ENCODE results near the gene TTC32.

Gene TTC32

DNA sequence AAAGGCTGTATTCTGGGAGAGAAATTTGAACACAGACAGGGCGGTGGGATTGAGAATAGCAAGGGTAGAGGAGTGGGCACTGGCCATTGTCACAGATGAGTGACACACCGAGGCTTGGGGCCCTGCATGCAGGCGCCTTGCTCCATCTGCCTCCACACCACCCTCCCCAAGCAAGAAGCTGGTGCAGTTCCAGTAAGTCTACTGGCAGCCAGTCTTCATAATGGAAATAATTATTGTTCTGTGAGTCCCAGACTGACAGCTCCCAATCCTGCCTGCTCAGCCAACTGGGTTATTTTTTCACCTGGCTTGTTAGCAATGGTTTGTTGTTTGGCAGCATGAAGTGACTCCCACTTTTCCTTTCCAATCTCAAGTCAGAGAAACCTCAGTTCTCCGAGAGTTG lies 13.0 kb downstream of the TTC32 start:
- no peak overlapping the region for H3K4me3 ChIP-seq (ENCODE audit: low read depth, low read length)
- TF ChIP-seq, protein P1, sequence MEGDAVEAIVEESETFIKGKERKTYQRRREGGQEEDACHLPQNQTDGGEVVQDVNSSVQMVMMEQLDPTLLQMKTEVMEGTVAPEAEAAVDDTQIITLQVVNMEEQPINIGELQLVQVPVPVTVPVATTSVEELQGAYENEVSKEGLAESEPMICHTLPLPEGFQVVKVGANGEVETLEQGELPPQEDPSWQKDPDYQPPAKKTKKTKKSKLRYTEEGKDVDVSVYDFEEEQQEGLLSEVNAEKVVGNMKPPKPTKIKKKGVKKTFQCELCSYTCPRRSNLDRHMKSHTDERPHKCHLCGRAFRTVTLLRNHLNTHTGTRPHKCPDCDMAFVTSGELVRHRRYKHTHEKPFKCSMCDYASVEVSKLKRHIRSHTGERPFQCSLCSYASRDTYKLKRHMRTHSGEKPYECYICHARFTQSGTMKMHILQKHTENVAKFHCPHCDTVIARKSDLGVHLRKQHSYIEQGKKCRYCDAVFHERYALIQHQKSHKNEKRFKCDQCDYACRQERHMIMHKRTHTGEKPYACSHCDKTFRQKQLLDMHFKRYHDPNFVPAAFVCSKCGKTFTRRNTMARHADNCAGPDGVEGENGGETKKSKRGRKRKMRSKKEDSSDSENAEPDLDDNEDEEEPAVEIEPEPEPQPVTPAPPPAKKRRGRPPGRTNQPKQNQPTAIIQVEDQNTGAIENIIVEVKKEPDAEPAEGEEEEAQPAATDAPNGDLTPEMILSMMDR (IDR thresholded peaks at IDR 0.05; ENCODE audit: insufficient read depth, low read depth, low read length, missing control alignments): no peak
- no peak for DNase-seq (ENCODE audit: low read depth)

DNA sequence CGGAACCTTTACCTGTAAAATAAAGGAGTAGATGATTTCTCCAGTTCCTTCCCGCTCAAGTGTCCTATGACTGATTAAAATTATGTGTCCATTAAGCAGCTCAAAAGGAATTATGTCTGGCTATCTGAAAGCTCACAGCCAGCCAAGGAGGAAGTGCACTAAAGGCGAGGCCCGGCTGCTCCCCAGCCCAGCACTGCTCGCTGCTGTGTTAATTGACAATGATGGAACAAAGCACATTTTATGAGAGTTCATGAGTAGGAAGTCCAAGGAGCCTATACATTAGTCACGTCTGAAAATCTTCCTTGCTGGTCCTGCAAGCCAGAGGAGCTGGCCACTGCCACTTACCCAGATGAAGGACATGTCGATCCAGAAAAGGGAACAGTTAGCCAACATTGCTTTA lies 14.3 kb downstream of the TTC32 start:
- no peak overlapping the region for H3K4me3 ChIP-seq (ENCODE audit: low read depth, low read length)
- TF ChIP-seq, protein P1 (IDR thresholded peaks at IDR 0.05; ENCODE audit: insufficient read depth, low read depth, low read length, missing control alignments): no peak
- no peak for DNase-seq (ENCODE audit: low read depth)

DNA sequence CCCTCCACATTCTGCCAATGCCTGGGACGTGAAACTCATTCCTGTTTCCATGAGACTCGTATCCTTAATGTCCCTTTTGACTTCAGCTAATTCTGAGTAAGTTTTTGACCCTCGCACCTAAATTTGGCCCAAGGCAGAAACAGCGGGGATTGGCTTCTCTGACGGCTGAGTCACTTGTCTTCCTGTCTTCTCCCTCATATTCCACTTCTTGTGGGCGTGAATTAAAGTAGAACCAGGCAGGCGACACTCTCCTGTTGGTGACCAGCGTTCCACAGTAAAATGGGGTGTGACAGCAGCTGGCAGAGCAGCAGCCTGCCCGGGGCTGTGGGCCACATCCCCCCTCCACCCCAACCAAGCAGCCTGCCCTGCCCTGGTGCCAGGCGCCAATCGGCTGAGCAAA lies 15.5 kb downstream of the TTC32 start:
- DNase-seq (ENCODE audit: low read depth): no peak
- TF ChIP-seq, protein P1 (IDR thresholded peaks at IDR 0.05; ENCODE audit: insufficient read depth, low read depth, low read length, missing control alignments): no peak

DNA sequence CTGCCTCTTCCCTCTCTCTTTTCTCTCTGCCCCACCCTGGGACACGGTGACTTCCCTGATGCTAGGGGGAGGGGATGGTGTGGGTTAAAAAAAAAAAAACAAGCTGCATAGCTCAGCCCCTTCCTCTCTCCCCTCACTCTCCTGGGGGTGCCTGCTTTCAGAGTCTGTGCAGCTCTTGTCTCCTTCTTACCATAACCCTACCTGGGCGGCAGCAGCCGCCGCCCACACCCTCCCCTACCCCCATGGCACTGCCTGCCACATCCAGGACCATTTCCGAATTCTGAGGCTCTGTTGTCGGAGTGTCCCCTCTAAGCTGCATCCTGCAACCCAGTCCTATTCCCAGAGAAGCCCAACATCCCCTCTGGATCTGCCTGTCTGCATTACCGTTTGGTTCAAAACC lies 16.0 kb downstream of the TTC32 start:
- H3K4me3 ChIP-seq (ENCODE audit: low read depth, low read length): no peak overlapping the region
- TF ChIP-seq, protein P1 (IDR thresholded peaks at IDR 0.05; ENCODE audit: insufficient read depth, low read depth, low read length, missing control alignments): no peak
- DNase-seq (ENCODE audit: low read depth): no peak

More for the DNA sequence above, 15.5 kb downstream of the TTC32 start:
- no peak overlapping the region for H3K4me3 ChIP-seq (ENCODE audit: low read depth, low read length)

DNA sequence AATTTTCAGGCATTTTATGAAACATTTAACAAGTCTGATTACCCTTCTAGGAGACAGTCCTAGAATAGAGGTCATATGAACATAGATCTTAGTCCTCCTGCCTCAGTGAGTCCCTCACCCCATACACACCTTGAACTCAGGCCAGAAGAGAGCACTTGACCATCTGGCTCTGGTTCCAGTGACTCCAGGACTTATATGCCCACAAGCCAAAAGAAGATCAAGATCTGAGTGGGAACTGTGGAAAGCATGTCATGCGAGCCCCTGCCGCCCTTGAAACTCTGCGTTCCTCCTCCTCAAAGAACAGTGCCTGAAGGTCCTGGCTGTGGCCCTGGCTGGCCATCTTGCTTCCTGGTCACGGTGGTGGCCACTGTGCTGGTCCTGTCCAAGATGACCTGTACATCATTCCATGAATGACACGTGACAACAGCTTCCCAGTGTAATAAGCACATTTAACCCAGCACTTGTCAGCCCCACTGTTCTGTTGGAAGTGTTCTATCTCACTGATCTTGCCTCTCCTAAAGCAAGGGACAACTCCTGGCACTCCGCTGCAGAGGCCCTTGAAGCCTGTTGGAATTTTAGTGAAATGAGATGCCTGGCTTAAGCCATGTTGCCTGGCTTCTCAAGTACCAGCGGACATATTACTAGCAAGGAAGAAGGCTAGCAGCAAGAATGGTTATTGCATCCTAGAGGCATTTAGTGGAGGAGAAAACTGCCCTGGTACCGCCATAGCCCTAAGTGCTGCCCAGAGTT lies 17.6 kb downstream of the TTC32 start:
- no peak overlapping the region for H3K4me3 ChIP-seq (ENCODE audit: low read depth, low read length)
- TF ChIP-seq, protein P1 (IDR thresholded peaks at IDR 0.05; ENCODE audit: insufficient read depth, low read depth, low read length, missing control alignments): no peak
- no peak for DNase-seq (ENCODE audit: low read depth)

DNA sequence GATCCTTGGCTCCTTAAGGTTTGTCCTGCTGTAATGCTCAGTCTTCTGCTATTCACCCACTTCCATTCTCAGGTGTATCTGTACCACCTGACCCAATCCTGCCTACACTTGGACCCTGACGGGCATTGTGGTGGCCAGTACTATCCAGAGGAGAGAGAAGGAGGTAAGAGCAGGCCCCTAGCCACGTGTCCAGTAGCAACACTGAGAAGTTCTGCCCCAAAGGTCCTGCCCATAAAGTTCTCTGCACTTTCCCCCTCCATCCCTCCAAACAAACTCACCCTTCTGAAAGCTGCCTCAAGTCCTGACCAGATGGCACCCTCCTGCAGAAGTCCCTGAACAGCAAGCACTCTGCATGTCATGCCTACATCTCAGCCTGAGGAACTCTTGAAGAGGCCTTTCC lies 18.3 kb downstream of the TTC32 start:
- TF ChIP-seq, protein P1 (IDR thresholded peaks at IDR 0.05; ENCODE audit: insufficient read depth, low read depth, low read length, missing control alignments): no peak
- no peak overlapping the region for H3K4me3 ChIP-seq (ENCODE audit: low read depth, low read length)
- DNase-seq (ENCODE audit: low read depth): no peak

DNA sequence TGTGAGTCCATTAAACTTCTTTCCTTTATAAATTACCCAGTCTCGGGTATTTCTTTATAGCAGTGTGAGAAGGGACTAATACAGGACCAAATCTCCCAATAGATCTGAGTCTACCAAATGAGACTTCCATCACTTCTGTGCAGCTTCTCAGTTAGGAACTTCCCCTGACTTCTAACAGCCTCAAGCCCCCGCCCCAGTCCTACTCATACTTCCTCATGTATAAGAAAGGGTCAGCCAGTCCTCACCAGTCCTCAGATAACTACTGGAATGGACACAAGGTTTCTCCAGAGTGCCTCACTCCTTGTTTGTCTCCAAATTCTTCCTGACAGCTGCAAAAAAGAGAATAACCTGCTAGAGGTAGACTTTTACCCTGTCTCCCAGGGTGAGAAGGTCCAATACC lies 19.5 kb downstream of the TTC32 start:
- DNase-seq (ENCODE audit: low read depth): no peak
- H3K4me3 ChIP-seq (ENCODE audit: low read depth, low read length): no peak overlapping the region
- TF ChIP-seq, protein P1 (IDR thresholded peaks at IDR 0.05; ENCODE audit: insufficient read depth, low read depth, low read length, missing control alignments): no peak
